ENCODE measurements around the gene MPND.
"Not testable (repeated sequence)": the region's sequence is repeated elsewhere in the genome, so short reads cannot be mapped to it uniquely, and the experiment has no call there.

Gene MPND

DNA sequence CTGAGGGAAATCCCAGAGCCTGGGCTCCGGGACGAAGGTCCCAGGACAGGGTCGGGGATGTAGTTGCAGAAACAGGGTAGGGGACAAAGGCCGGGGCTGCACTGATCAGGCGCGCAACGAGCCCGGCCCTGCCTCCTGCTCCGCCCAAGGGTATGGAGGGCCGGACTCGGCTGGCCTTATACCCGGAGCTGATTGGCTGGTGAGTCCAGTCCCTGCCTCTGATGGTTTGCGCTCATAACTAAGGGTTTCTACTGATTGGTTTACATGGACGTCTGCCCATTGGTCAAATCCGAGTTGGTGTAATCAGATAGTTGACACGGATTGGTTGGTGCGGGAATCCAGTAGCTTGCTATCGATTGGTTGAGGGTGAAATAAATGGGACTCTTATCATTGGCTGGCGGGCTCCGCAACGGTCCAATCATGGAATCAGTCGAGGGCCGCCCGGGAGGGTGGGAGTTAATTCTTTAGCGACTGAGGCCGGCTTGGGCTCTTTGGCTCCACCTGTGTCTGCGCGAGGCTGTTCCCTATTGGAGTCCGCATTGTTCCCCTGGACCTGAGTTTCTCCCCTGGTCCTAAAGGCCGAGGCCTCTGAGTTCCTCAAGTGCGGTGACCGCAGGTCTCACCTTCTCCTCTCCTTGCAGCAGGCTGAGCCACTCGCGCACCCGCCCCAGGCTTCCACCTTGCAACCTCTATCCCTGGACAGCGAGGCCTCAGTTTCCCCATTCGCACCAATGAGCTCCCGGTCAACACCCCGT, 570 bp upstream of the MPND start:
- intact Hi-C loops (cut with DNase I) = loop anchor here (2.0 kb wide), 1 partner anchor 14 kb away; no protein-coding TSS in a partner anchor
- peak; percentile 87 to 99 (median 98) for DNase-seq

DNA sequence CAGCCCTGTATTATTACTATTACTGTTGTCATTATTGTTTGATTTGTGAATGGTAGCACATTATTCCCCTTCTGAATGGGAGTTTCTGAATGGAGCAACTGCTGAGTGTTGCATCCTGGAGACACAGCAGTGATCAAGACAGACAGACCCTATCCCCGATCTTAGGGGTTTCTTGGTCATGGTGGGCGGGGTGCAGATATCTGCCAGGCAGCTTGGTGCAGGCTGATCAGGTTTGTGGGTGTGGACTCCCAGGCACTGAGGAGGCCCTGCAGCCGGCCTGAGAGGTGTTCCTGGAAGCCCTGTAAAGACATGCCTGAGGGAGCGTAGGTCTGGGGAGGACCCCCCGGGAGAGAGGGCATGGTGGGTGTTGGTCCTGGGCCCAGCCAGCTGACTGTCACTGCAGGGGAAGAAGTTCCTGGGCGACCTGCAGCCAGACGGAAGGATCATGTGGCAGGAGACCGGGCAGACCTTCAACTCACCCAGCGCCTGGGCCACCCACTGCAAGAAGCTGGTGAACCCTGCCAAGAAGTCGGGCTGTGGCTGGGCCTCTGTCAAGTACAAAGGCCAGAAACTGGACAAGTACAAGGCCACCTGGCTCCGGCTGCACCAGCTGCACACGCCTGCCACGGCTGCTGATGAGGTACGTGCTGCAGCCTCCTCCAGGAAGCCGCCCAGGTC, 2.1 kb downstream of the MPND start:
- intact Hi-C loops (cut with DNase I) = no loop called here
- no peak for DNase-seq

DNA sequence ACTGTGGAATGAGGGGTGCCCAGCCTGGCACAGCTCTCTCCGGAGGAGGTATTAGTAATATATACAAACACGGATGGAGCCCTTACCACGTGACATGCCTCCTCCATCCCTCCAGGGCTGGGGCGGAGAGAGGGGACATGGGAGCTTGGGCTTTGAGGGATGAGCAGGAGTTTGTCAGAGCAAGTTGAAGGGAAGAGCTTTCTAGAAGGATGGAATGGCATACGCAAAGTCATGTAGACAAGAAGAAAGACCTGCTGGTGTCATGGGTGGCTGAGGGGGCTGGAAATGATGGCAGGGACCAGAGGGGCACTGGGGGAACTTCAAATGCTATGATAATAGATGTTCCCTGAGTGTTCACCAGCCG, 2.6 kb downstream of the MPND start:
- intact Hi-C loops (cut with DNase I) = no loop called here
- no peak for DNase-seq

DNA sequence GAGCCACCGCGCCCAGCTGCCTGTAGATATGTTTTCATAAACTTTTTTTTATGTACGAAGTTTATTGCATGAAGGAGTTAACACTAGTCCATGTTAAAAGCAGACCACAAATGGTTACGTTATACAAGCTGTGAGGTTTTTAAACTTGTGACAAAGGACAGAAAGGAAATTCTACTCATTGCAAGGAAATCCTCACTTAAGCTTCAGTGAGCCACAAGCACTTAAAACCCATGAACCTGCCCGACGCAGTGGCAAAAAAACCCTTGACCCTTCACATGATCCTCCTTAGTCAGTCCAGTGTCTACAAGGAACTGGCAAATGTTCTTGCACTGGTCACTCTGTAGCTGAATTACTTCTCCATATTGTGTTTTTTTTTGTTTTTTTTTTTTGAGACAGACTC, 4.2 kb downstream of the MPND start:
- intact Hi-C loops (cut with DNase I) = no loop called here
- no peak for DNase-seq

DNA sequence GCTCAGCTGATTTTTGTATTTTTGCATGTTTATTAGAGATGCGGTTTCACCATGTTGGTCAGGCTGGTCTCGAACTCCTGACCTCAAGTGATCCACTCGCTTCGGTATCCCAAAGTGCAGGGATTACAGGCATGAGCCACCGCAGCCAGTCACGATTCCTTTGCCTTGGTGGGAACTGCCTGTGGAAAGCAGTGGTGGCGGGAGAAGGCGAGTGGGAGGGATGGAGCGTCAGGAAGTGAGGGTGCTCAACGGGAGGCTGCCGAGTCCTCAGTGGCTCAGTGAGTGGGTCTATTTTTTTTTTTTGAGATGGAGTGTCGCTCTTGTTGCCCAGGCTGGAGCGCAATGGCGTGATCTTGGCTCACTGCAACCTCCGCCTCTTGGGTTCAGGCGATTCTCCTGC, 5.9 kb downstream of the MPND start:
- DNase-seq; intact Hi-C loops (cut with DNase I): not testable (repeated sequence)

DNA sequence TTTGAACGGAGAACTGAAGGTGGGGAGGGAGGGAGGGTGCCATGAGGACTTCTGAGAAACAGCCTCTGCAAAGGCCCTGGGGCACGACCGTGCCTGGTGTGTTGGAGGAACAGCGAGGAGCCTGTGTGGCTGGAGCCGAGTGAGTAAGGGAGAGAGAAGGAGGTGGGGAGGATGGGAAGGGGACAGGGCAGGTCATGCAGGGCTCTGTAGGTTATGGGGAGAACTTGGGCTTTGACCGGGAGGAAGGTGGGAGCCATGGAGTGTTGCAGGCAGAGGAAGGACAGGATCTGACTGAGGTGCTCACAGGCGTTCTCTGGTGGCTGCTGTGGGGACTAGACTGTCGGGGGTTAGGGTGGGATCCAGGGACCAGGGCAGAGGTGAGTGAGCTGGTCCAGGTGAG, 6.7 kb downstream of the MPND start:
- intact Hi-C loops (cut with DNase I) = loop anchor here (5.0 kb wide), 1 partner anchor 83 kb away; no protein-coding TSS in a partner anchor
- DNase-seq = no peak

DNA sequence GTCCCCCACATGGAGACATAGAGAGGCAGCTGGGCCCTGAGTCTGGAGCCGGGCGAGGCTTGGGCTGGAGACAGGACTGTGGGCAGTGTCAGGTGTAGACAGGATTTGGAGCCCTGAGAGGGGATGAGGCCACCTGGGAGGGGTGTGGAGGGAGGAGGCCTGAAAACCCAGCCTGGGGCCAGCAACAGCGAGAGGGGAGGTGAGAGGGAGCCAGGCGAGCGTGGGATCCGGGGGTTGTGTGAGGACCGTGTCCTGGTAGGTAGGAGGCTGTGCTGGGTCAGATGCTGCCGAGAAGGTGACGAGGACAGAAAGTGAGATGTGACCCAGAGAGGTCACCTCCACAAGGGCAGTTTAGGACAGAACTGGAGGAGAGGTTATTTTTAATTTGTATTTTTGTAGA, 7.4 kb downstream of the MPND start:
- intact Hi-C loops (cut with DNase I) = loop anchor here (5.0 kb wide), 1 partner anchor 83 kb away; no protein-coding TSS in a partner anchor
- DNase-seq = no peak

DNA sequence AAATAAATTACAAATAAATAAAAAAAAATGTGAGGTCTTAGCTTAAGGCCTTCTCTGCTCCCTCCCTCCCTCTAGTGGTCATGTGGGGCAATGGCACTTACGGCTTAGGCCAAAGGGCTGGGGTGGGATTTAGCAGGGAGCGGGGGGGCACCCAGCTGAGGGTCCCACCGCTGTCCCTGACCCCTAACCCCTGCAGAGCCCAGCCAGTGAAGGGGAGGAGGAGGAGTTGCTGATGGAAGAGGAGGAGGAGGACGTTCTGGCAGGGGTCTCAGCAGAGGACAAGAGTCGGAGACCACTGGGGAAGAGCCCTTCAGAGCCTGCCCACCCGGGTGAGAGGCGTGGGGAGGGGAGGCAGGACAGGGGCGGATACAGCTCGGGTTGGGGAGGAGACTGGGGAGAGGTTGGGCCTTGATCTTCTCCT, 9.3 kb downstream of the MPND start:
- intact Hi-C loops (cut with DNase I) = loop anchor here (5.0 kb wide), 1 partner anchor 85 kb away; no protein-coding TSS in a partner anchor
- peak in 23 of 42 donors; percentile 41 to 82 (median 60) for DNase-seq

DNA sequence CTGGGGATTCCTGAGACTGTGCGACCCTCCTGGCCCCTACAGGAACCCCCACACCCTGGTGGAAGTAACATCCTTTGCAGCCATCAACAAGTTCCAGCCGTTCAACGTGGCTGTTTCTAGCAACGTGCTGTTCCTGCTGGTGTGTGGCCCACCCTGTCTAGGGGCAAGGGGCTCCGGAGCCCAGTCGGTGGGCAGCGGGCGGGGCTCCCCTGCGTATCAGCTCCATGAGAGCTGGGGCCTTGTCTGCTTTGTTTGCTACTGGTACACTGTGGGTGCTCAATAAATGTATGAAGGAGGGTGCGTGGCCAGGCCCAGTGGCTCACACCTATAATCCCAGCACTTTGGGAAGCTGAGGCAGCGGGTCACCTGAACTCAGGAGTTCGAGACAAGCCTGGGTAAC, 10.9 kb downstream of the MPND start:
- intact Hi-C loops (cut with DNase I) = loop anchor here (5.0 kb wide), 1 partner anchor 87 kb away; no protein-coding TSS in a partner anchor
- DNase-seq = no peak

DNA sequence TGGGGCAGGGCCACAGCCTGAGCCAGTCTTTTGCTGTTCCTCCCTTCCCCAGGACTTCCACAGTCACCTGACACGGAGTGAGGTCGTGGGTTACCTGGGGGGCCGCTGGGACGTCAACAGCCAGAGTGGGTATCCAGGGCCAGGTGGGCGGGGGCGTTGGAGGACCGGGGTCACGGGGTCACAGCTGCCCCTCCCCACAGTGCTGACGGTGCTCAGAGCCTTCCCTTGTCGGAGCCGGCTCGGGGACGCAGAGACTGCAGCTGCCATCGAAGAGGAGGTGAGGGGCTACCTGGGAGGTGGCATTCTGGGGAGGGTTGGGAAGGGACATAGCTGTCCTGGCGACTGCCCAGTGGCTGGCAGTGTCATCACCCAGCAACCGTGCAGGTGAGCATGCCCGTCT, 11.5 kb downstream of the MPND start:
- intact Hi-C loops (cut with DNase I) = loop anchor here (5.0 kb wide), 1 partner anchor 88 kb away; no protein-coding TSS in a partner anchor

DNA sequence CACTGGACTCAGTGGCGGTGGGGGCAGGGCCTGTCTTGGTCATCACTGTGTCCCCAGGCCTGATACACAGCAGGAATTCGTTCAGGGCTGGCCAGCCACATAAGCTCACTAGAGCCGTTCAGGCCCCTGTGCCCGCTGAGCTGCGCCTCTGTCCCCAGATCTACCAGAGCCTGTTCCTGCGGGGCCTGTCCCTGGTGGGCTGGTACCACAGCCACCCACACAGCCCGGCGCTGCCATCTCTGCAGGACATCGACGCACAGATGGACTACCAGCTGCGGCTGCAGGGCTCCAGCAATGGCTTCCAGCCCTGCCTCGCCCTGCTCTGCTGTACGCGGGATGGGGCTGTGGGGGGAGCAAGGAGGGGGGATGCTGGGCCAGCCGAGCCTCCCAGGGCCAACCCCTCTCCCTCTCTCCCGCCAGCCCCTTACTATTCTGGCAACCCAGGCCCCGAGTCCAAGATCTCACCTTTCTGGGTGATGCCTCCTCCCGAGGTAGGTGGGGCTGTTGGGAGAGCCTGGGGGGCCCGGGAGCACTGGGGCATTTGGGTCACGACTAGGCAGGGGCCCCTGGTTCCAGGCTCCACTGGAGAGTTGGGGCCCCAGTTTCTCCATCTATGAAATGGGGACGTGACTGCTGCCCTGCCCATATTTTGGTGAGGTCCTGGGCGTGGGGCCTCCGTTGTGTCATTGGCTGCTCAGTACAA, 13.9 kb downstream of the MPND start:
- DNase-seq = peak in 1 of 42 donors; percentile 18
- intact Hi-C loops (cut with DNase I) = no loop called here

More for the DNA sequence above, 11.5 kb downstream of the MPND start:
- DNase-seq = no peak

DNA sequence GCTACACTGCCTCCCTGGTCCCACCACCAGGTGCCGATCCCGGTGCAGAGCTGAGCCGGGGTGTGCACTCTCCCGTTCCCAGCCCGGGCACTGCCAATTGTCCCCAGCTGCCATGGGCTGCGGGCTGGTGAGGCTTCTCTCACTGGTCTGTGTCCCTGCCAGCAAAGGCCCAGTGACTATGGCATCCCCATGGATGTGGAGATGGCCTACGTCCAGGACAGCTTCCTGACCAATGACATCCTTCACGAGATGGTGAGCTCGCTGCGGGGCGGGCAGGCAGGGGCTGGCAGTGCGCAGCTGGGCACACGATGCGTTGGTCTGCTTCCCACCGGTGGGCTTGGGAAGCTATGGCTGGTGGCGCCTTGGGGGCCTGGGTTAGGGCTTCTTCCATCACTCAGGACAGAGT, 14.6 kb downstream of the MPND start:
- DNase-seq = peak in 1 of 42 donors; percentile 15
- intact Hi-C loops (cut with DNase I) = no loop called here

DNA sequence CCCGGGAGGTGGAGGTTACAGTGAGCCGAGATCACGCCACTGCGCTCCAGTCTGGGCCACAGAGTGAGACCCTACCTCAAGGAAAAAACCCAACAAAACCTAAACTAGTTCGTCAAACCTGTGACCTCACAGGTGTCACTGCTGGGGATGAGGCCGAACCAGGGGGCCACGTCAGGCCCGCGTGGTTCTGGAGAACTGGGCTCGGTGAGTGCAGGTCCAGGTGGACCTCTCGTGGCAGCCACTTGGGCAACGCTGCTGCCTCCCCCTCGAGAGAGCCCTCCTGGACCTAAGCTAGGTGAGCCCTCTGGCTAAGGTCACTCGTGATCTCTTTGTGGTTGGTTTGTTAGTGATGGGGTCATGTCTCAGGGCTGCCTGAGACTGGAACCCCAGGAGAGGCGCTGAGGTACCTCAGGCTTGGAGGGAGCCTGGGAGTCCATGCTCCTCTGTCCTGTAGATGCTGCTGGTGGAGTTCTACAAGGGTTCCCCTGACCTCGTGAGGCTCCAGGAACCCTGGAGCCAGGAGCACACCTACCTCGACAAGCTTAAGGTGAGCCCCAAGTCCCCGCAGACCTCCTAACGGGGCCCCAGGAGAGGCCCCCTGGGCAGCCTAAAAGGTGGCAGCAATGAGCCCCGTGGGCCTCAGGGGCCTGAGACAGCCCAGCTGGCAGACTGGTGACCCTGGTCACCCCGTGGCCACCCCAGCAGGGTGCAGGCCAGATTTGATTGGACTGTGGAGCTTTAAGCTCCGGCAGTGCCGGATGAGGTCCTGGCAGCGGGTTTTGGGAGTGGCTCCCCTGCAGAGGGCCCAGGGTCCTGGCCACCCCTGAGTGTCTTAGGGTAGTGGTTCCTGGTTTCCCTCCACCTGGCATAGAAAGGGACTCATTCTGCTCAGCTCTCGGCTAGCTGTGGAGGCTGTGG, 15.6 kb downstream of the MPND start:
- intact Hi-C loops (cut with DNase I) = no loop called here

DNA sequence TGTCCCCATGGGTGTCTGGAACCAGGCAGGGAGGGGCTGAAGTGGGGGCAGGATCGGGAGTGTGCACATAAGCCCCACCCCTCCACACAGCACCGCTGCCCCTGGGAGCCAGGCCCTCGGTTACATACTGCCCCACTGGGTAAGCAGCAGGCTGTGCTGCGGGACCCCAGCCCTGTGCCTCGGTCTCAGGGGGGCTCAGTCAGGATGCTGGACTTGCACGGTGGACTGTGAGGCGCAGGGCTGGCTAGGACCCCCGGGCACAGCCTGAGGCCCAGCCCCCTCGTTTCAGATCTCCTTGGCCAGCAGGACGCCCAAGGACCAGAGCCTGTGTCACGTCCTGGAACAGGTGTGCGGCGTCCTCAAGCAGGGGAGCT, 16.3 kb downstream of the MPND start:
- DNase-seq = no peak
- intact Hi-C loops (cut with DNase I) = no loop called here

More for the DNA sequence above, 15.6 kb downstream of the MPND start:
- DNase-seq = no peak

DNA sequence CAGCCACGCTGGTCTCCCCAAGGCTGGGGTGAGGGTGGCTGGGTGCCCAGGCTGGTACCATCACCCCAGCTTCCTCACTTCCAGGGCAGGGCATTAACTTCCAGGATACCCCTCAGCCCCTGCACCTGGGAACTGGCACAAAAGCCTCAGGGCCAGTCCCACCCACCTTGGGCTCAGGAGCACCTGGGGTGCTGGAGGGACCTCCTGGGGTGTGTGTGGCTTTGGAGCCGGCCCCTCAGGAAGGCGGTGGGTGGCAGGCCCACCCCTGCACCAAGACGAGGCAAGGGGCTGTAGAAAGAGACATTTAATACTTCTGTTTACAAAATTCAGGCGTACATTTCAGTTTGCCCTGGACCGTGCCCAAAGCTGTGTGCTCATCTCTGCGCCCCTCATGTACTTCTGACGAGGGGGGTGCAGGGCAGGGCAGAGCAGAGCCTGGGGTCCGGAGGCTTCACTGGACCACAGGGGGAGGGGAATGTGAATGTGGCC, 16.8 kb downstream of the MPND start:
- intact Hi-C loops (cut with DNase I) = no loop called here
- no peak for DNase-seq

DNA sequence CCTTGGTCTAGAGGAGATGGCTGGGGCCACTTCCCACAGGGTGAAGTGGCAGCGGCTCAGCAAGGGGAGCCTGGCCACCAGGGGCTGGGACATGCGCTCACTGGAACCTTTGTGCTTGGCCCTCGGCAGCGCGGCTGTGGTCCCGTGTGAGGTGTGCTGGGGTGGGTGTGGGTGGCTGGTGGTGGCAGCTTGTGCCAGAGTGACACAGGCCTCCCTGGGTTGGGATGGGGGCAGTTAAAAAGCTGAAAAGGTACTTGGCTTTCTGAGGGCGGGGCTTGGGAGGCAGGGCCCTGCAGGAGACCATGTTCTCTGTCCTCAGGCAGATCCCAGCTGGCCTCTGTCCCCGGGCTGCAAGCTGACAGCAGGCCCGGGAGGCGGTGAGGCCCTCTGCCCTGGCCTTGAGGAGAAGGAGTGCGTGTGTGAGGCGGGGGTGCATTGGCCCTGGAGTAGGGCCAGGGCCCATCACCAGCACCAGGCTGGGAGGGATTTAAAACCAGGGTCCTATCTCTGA, 17.3 kb downstream of the MPND start:
- no peak for DNase-seq
- intact Hi-C loops (cut with DNase I) = no loop called here

DNA sequence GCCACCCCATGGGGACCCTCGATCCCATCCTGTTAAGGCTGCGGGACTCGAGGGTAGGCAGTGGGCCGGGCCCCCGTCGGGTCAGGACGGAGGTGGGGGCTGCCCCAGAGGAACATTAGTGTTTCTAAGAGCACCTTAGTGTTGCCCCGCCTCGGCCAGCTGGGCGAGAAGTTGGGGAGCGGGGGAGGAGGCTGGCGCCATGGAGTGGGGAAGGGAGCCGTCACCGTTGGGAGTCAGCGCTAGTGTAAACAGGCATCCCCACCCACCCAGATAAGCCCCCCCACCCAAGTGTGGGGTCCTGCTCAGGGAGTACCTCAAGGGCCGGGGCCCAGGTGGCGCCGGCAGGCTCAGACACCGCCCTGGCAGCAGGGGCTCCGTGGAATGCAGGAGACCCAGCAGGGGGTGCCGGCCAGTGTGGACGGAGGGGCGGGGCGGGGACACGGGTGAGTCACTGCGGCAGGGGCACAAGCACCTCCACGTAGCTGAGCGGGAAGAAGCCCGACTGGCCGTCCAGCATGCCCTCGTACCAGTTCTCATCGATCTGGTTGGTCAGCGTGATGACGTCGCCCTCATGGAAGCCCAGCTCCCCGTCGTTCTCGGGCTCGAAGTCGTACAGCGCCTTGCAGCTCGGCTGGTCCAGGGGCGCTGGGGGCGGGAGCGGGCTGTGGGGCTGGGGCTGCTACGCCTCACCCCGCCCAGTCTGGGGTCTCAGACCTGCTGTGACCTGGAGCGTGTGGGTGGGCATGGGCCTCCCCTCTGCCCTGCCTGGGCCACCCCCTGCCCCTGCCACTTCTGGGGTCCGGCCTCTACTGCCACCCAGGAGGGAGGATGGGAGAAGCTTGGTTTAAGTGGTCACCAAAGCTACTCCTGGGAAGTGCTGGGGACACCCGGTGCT, 18.0 kb downstream of the MPND start:
- no peak for DNase-seq
- intact Hi-C loops (cut with DNase I) = no loop called here

All from head of caudate nucleus (tissue), 42 donors.